GM18520 (cell line): ENCODE measurements around the gene USP1.
A peak's percentile ranks its signal among the peaks of the same experiment; 100 is the strongest.

Experiments
- ATAC-seq: cut with Tn5 transposase; IDR thresholded peaks from one replicate; pipeline ENCODE4 v1.9.1; 2021; ENCODE audit not compliant: unreplicated experiment

The USP1 gene

GRCh38 chr1:62436466-62437272 lies at the start of gene USP1:
Gene USP1 (plus strand): TSS chr1:62437049. CDS start chr1:62439868, 2,819 bp downstream.
- peak; percentile 5 for ATAC-seq

GRCh38 chr1:62389531-62389930 lies 47.3 kb upstream of the USP1 start:
- ATAC-seq, result no peak

- ATAC-seq, result no peak
Observed at GRCh38 chr1:62390071-62390470, 46.8 kb upstream of the USP1 start.

GRCh38 chr1:62391369-62391971 lies 45.4 kb upstream of the USP1 start:
- no peak for ATAC-seq

- no peak for ATAC-seq
Observed at GRCh38 chr1:62392951-62393350, 43.9 kb upstream of the USP1 start.

- no peak for ATAC-seq
Observed at GRCh38 chr1:62394646-62395045, 42.2 kb upstream of the USP1 start.

- no peak for ATAC-seq
Observed at GRCh38 chr1:62395291-62395690, 41.6 kb upstream of the USP1 start.

GRCh38 chr1:62396871-62397270 lies 40.0 kb upstream of the USP1 start:
- no peak for ATAC-seq

- no peak for ATAC-seq
Observed at GRCh38 chr1:62397301-62397700, 39.5 kb upstream of the USP1 start.

GRCh38 chr1:62398377-62398776 lies 38.5 kb upstream of the USP1 start:
- ATAC-seq, result no peak

- no peak for ATAC-seq
Observed at GRCh38 chr1:62401034-62401760, 35.7 kb upstream of the USP1 start.

- ATAC-seq, result no peak
Observed at GRCh38 chr1:62405247-62405646, 31.6 kb upstream of the USP1 start.

- no peak for ATAC-seq
Observed at GRCh38 chr1:62406576-62406975, 30.3 kb upstream of the USP1 start.

GRCh38 chr1:62407398-62408009 lies 29.3 kb upstream of the USP1 start:
- no peak for ATAC-seq

GRCh38 chr1:62415687-62416086 lies 21.2 kb upstream of the USP1 start:
- ATAC-seq, result no peak

- no peak for ATAC-seq
Observed at GRCh38 chr1:62417351-62417999, 19.4 kb upstream of the USP1 start.

GRCh38 chr1:62420214-62420613 lies 16.6 kb upstream of the USP1 start:
- no peak for ATAC-seq

- ATAC-seq, result no peak
Observed at GRCh38 chr1:62423580-62424242, 13.1 kb upstream of the USP1 start.

- ATAC-seq, result no peak
Observed at GRCh38 chr1:62424411-62424810, 12.4 kb upstream of the USP1 start.

GRCh38 chr1:62425041-62425440 lies 11.8 kb upstream of the USP1 start:
- no peak for ATAC-seq
